ENCODE measurements around the gene RBCK1.

Gene RBCK1

GRCh38 chr20:417801-418342, 9.8 kb downstream of the RBCK1 start:
- no peak for ATAC-seq

GRCh38 chr20:418858-419365, 10.8 kb downstream of the RBCK1 start:
- ATAC-seq: no peak
- TF ChIP-seq ZFP3 (CRISPR knock-in tag; IDR thresholded peaks at IDR 0.05) (no peak), GLIS3 (CRISPR knock-in tag; IDR thresholded peaks at IDR 0.05) (no peak), ESRRG (CRISPR knock-in tag; IDR thresholded peaks at IDR 0.05) (no peak), OSR1 (CRISPR knock-in tag; IDR thresholded peaks at IDR 0.05) (no peak), ZNF8 (CRISPR knock-in tag; IDR thresholded peaks at IDR 0.05) (no peak), SNAI2 (CRISPR knock-in tag; IDR thresholded peaks at IDR 0.05) (no peak), BACH2 (CRISPR knock-in tag; IDR thresholded peaks at IDR 0.05; ENCODE audit: borderline replicate concordance) (no peak), ARNTL (CRISPR knock-in tag; IDR thresholded peaks at IDR 0.05; ENCODE audit: borderline replicate concordance, low read depth) (no peak), TCF4 (CRISPR knock-in tag; IDR thresholded peaks at IDR 0.05; ENCODE audit: borderline replicate concordance) (no peak), TSHZ2 (CRISPR knock-in tag; IDR thresholded peaks at IDR 0.05) (no peak), CSDC2 (CRISPR knock-in tag; IDR thresholded peaks at IDR 0.05) (no peak), CREB5 (CRISPR knock-in tag; IDR thresholded peaks at IDR 0.05; ENCODE audit: low read depth) (no peak), RARB (CRISPR knock-in tag; IDR thresholded peaks at IDR 0.05) (no peak), PATZ1 (CRISPR knock-in tag; IDR thresholded peaks at IDR 0.05; ENCODE audit: borderline replicate concordance) (no peak), ISL1 (CRISPR knock-in tag; IDR thresholded peaks at IDR 0.05) (no peak), POU6F1 (CRISPR knock-in tag; IDR thresholded peaks at IDR 0.05; ENCODE audit: borderline replicate concordance, low read depth) (no peak), ZNF565 (CRISPR knock-in tag; conservative IDR thresholded peaks at IDR 0.05; ENCODE audit: low read depth) (no peak), ZFP30 (CRISPR knock-in tag; IDR thresholded peaks at IDR 0.05) (no peak), PPARA (CRISPR knock-in tag; IDR thresholded peaks at IDR 0.05; ENCODE audit: borderline replicate concordance) (no peak), ZNF70 (CRISPR knock-in tag; IDR thresholded peaks at IDR 0.05) (no peak)

More at GRCh38 chr20:417801-418342, 9.8 kb downstream of the RBCK1 start:
- no peak for TF ChIP-seq PPARA (CRISPR knock-in tag; IDR thresholded peaks at IDR 0.05; ENCODE audit: borderline replicate concordance)
- no peak for TF ChIP-seq ZNF8 (CRISPR knock-in tag; IDR thresholded peaks at IDR 0.05)
- TF ChIP-seq ZNF70 (CRISPR knock-in tag; IDR thresholded peaks at IDR 0.05): no peak
- TF ChIP-seq CSDC2 (CRISPR knock-in tag; IDR thresholded peaks at IDR 0.05): no peak
- no peak for TF ChIP-seq CSRNP3 (CRISPR knock-in tag; IDR thresholded peaks at IDR 0.05)
- TF ChIP-seq SNAI2 (CRISPR knock-in tag; IDR thresholded peaks at IDR 0.05): no peak
- no peak for TF ChIP-seq ZFP30 (CRISPR knock-in tag; IDR thresholded peaks at IDR 0.05)
- TF ChIP-seq ZC3H10 (CRISPR knock-in tag; IDR thresholded peaks at IDR 0.05): no peak
- TF ChIP-seq ESRRG (CRISPR knock-in tag; IDR thresholded peaks at IDR 0.05): no peak
- TF ChIP-seq ISL1 (CRISPR knock-in tag; IDR thresholded peaks at IDR 0.05): no peak
- no peak for TF ChIP-seq RARB (CRISPR knock-in tag; IDR thresholded peaks at IDR 0.05)
- TF ChIP-seq ZNF565 (CRISPR knock-in tag; conservative IDR thresholded peaks at IDR 0.05; ENCODE audit: low read depth): no peak
- no peak for TF ChIP-seq PATZ1 (CRISPR knock-in tag; IDR thresholded peaks at IDR 0.05; ENCODE audit: borderline replicate concordance)

Measured in SK-N-SH treated with all-trans-retinoic acid at 6 μM for 48 hours (cell line).